ENCODE data around the gene MFSD6L. TPM values are rescaled to one million over a fixed set of nuclear protein-coding genes. Genes with fewer than 3 reads are reported as not detected.

Gene MFSD6L
- total RNA-seq, 2 donors from 2014 or later = 0.12 to 1.5 TPM

GRCh38 chr17:8755590-8756255 lies 43.4 kb downstream of the MFSD6L start:
- ATAC-seq (no peak), DNase-seq (ENCODE audit: low spot score) (no peak)
- peaks cover 31 to 33% of the 10 kb centered on the region in 2 donors for H3K27me3 Mint-ChIP-seq
- H3K9me3 Mint-ChIP-seq = no peaks in the 10 kb centered on the region
- H3K27ac Mint-ChIP-seq = no peak overlapping the region
- no peaks in the 10 kb centered on the region for H3K36me3 Mint-ChIP-seq
- H3K4me1 Mint-ChIP-seq (ENCODE audit: low read depth in 2 of 2) = no peaks in the 10 kb centered on the region
- H3K4me3 Mint-ChIP-seq = no peak overlapping the region

DNA sequence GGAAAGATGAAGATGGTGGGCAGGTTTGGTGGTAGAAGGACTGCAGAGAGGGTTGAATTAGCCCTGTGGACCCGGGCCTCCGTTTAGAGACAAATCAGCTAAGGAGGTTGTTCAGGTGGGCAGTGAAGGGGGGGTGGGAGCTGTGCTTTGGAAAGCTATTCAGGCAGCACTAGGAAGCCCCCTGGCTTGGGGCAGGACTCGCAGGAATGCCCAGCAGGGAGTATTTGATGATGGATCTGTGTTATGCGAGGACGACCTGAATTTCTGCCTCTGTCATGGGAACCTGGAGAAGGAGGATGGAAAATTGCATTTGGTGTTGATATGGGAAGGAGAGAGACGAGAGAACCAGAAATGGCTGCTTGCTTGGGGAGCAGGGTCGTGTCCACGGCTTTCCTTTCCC lies 44.3 kb downstream of the MFSD6L start:
- no peak overlapping the region for H3K27ac Mint-ChIP-seq
- peaks cover 29 to 34% of the 10 kb centered on the region in 2 donors for H3K27me3 Mint-ChIP-seq
- no peaks in the 10 kb centered on the region for H3K4me1 Mint-ChIP-seq (ENCODE audit: low read depth in 2 of 2)
- no peak overlapping the region for H3K4me3 Mint-ChIP-seq
- no peak for ATAC-seq
- H3K9me3 Mint-ChIP-seq = no peaks in the 10 kb centered on the region
- no peak for DNase-seq (ENCODE audit: low spot score)
- H3K36me3 Mint-ChIP-seq = no peaks in the 10 kb centered on the region

GRCh38 chr17:8753976-8754440 lies 45.2 kb downstream of the MFSD6L start:
- no peaks in the 10 kb centered on the region for H3K4me1 Mint-ChIP-seq (ENCODE audit: low read depth in 2 of 2)
- H3K27ac Mint-ChIP-seq = no peak overlapping the region
- H3K9me3 Mint-ChIP-seq = no peaks in the 10 kb centered on the region
- H3K4me3 Mint-ChIP-seq = no peak overlapping the region
- DNase-seq (ENCODE audit: low spot score) = no peak
- peaks cover 28 to 38% of the 10 kb centered on the region in 2 donors for H3K27me3 Mint-ChIP-seq
- no peaks in the 10 kb centered on the region for H3K36me3 Mint-ChIP-seq
- ATAC-seq = no peak

- H3K4me1 Mint-ChIP-seq (ENCODE audit: low read depth in 2 of 2) = no peaks in the 10 kb centered on the region
- H3K9me3 Mint-ChIP-seq = no peaks in the 10 kb centered on the region
- H3K36me3 Mint-ChIP-seq = no peaks in the 10 kb centered on the region
- peaks cover 28 to 34% of the 10 kb centered on the region in 2 donors for H3K27me3 Mint-ChIP-seq
- no peak overlapping the region for H3K27ac Mint-ChIP-seq
- no peak for DNase-seq (ENCODE audit: low spot score)
- H3K4me3 Mint-ChIP-seq = no peak overlapping the region
- ATAC-seq = no peak
Measured at GRCh38 chr17:8753136-8753975, 45.8 kb downstream of the MFSD6L start.

DNA sequence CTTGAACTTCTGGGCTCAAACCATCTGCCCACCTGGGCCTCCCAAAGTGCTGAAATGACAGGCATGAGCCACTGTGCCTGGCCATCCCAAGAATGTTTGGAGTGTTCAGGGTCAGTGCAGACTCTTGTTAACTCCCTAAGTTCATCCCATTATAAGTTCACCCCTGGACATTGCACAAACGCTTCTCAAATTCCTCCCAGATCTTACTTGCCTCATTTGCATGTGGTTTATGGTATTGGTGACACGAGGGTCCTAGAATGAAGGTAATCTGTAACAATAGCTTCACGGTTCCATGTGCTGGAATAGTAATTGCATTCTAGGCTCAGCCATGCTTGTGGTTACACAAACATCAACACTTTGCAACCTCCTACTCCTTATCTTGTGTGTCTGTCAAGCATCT lies 49.5 kb downstream of the MFSD6L start:
- DNase-seq (ENCODE audit: low spot score) = no peak
- Mint-ChIP-seq H3K4me3 (no peak overlapping the region), H3K27me3 (peaks cover 9 to 11% of the 10 kb centered on the region in 2 donors), H3K36me3 (no peaks in the 10 kb centered on the region), H3K4me1 (ENCODE audit: low read depth in 2 of 2) (peaks cover 0 to 8% of the 10 kb centered on the region in 2 donors), H3K9me3 (no peaks in the 10 kb centered on the region), H3K27ac (no peak overlapping the region)
- no peak for ATAC-seq

DNA sequence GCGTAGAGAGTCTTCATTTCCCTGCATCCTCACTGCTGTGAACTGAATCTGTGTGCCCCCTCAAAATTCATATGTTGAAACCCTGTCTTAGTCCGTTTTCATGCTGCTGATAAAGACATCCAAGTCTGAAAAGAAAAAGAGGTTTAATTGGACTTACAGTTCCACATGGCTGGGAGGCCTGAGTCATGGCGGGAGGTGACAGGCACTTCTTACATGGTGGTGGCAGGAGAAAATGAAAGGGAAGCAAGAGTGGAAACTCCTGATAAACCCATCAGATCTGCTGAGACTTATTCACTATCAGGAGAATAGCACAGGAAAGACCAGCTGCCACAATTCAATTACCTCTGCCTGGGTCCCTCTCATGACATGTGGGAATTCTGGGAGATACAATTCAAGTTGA lies 51.4 kb downstream of the MFSD6L start:
- H3K27ac Mint-ChIP-seq = no peak overlapping the region
- no peaks in the 10 kb centered on the region for H3K36me3 Mint-ChIP-seq
- no peaks in the 10 kb centered on the region for H3K9me3 Mint-ChIP-seq
- DNase-seq (ENCODE audit: low spot score) (no peak), ATAC-seq (no peak)
- H3K4me3 Mint-ChIP-seq = no peak overlapping the region
- H3K27me3 Mint-ChIP-seq = peaks cover 5 to 6% of the 10 kb centered on the region in 2 donors
- H3K4me1 Mint-ChIP-seq (ENCODE audit: low read depth in 2 of 2) = peaks cover 0 to 10% of the 10 kb centered on the region in 2 donors

Other genes with a start within 250 kb of the MFSD6L start
- gene MYH10, start 168.6 kb downstream of the MFSD6L start, total RNA-seq = 1 to 10 TPM; 1.9 TPM
- not detected for gene CCDC42, start 54.5 kb downstream of the MFSD6L start, total RNA-seq
- not detected for gene SPDYE4, start 40.8 kb downstream of the MFSD6L start, total RNA-seq
- gene PIK3R6, start 68.3 kb upstream of the MFSD6L start, total RNA-seq = 1 to 10 TPM in 1 of 2 donors, under 1 TPM in 1; 0.81 to 6.2 TPM
- 100 to 1,000 TPM; 112 to 119 TPM for gene PIK3R5, start 166.3 kb upstream of the MFSD6L start, total RNA-seq
- under 1 TPM; 0.10 to 0.20 TPM for gene NTN1, start 222.1 kb upstream of the MFSD6L start, total RNA-seq

All from natural killer cell treated with Interleukin-12 subunit alpha and Interleukin-12 subunit beta and Interleukin-15 and Interleukin-18, amount 100 ng/mL, for 72 hours (primary cell).